Activated naive CD4-positive, alpha-beta T cell treated with anti-CD3 and anti-CD28 coated beads for 36 hours (primary cell): Measurements from ENCODE around the gene SLC25A19. TPM values are rescaled to one million over a fixed set of nuclear protein-coding genes. Genes with fewer than 3 reads are reported as not detected.

Experiments used
- CTCF ChIA-PET: fragments of 350-600 bp; sonication (Branson Sonifier 250); formaldehyde crosslinking; loops from one replicate; lab custom pipeline; 2021; ENCODE audit warnings: antibody characterized with exemption; lab: Charles Lee
- DNase-seq: peaks from one replicate; pipeline ENCODE4 v3.0.0-alpha.2; 2020
- H3K27ac Mint-ChIP-seq: one replicate; pipeline ENCODE4 v1.8.0; 2021; ENCODE audit warnings: mild to moderate bottlenecking, mixed read lengths
- H3K27me3 Mint-ChIP-seq: one replicate; pipeline ENCODE4 v1.8.0; 2021; ENCODE audit warnings: low read depth, mixed read lengths
- H3K36me3 Mint-ChIP-seq: one replicate; pipeline ENCODE4 v1.8.0; 2021; ENCODE audit warnings: low read depth, mixed read lengths
- H3K4me1 Mint-ChIP-seq: one replicate; pipeline ENCODE4 v1.8.0; 2021; ENCODE audit warnings: low read depth, mixed read lengths
- H3K4me3 Mint-ChIP-seq: one replicate; pipeline ENCODE4 v1.8.0; 2021; ENCODE audit warnings: mild to moderate bottlenecking, moderate library complexity, mixed read lengths
- H3K9me3 Mint-ChIP-seq: one replicate; pipeline ENCODE4 v1.8.0; 2021; ENCODE audit warnings: mixed read lengths
- intact Hi-C: fragments of 100-400 bp; cut with micrococcal nuclease; formaldehyde crosslinking; loops from one replicate; pipeline ENCODE4 v1.15.1; 2023
- total RNA-seq, 2 experiments: library from RNA; stranded (reverse); gene quantifications; one replicate each; pipeline ENCODE4 v1.2.3, GENCODE V29; 2021

SLC25A19 gene
- total RNA-seq, 2 experiments from 2014 or later: 47.5 to 48.4 TPM

GRCh38 chr17:75318615-75319222, 29.5 kb upstream of the SLC25A19 start:
- Mint-ChIP-seq H3K36me3 (peaks cover 29% of the 10 kb centered on the region), H3K9me3 (no peaks in the 10 kb centered on the region), H3K27me3 (no peaks in the 10 kb centered on the region), H3K4me3 (no peak overlapping the region), H3K27ac (peak overlapping the region; percentile 56), H3K4me1 (peaks cover 28% of the 10 kb centered on the region)
- CTCF ChIA-PET: no interaction called here
- intact Hi-C loops: no loop called here
- no peak for DNase-seq

GRCh38 chr17:75318211-75318610, 29.0 kb upstream of the SLC25A19 start:
- H3K27me3 Mint-ChIP-seq: no peaks in the 10 kb centered on the region
- peaks cover 26% of the 10 kb centered on the region for H3K36me3 Mint-ChIP-seq
- no peak overlapping the region for H3K4me3 Mint-ChIP-seq
- H3K9me3 Mint-ChIP-seq: no peaks in the 10 kb centered on the region
- intact Hi-C loops: no loop called here
- CTCF ChIA-PET: interaction anchor here (0.6 to 1.2 kb wide), 2 partner anchors 19 to 198 kb away, joined by 3 to 4 read pairs; partner anchors contain the start of gene TSEN54
- peaks cover 25% of the 10 kb centered on the region for H3K4me1 Mint-ChIP-seq
- no peak for DNase-seq
- H3K27ac Mint-ChIP-seq: peak overlapping the region; percentile 56

- DNase-seq: no peak
- Mint-ChIP-seq H3K27ac (peak overlapping the region; percentile 70), H3K9me3 (no peaks in the 10 kb centered on the region)
Observed at GRCh38 chr17:75317671-75318070, 28.4 kb upstream of the SLC25A19 start.

GRCh38 chr17:75316253-75316652, 27.0 kb upstream of the SLC25A19 start:
- H3K4me1 Mint-ChIP-seq: peaks cover 26% of the 10 kb centered on the region
- peak overlapping the region; percentile 83 for H3K27ac Mint-ChIP-seq
- CTCF ChIA-PET: interaction anchor here (0.9 to 1.5 kb wide), 5 partner anchors 10 to 90 kb away, joined by 3 to 8 read pairs (median 3); partner anchors contain the start of gene SLC25A19
- H3K36me3 Mint-ChIP-seq: peaks cover 13% of the 10 kb centered on the region
- H3K9me3 Mint-ChIP-seq: no peaks in the 10 kb centered on the region
- H3K4me3 Mint-ChIP-seq: no peak overlapping the region
- no peaks in the 10 kb centered on the region for H3K27me3 Mint-ChIP-seq
- no peak for DNase-seq
- intact Hi-C loops: loop anchor here (1.0 kb wide), 1 partner anchor 19 kb away; no protein-coding TSS in a partner anchor

More at GRCh38 chr17:75317671-75318070, 28.4 kb upstream of the SLC25A19 start:
- intact Hi-C loops: no loop called here
- Mint-ChIP-seq H3K4me1 (peaks cover 22% of the 10 kb centered on the region), H3K27me3 (no peaks in the 10 kb centered on the region), H3K4me3 (no peak overlapping the region), H3K36me3 (peaks cover 21% of the 10 kb centered on the region)
- CTCF ChIA-PET: interaction anchor here (0.6 to 1.2 kb wide), 2 partner anchors 18 to 199 kb away, joined by 3 to 4 read pairs; partner anchors contain the start of gene TSEN54

- CTCF ChIA-PET: interaction anchor here (0.9 to 1.5 kb wide), 5 partner anchors 11 to 90 kb away, joined by 3 to 8 read pairs (median 3); partner anchors contain the start of gene SLC25A19
- H3K27ac Mint-ChIP-seq: peak overlapping the region; percentile 83
- intact Hi-C loops: loop anchor here (1.0 kb wide), 1 partner anchor 18 kb away; no protein-coding TSS in a partner anchor
- H3K36me3 Mint-ChIP-seq: peaks cover 10% of the 10 kb centered on the region
- no peak overlapping the region for H3K4me3 Mint-ChIP-seq
- H3K9me3 Mint-ChIP-seq: no peaks in the 10 kb centered on the region
- H3K27me3 Mint-ChIP-seq: no peaks in the 10 kb centered on the region
- DNase-seq: peak; percentile 61
- H3K4me1 Mint-ChIP-seq: peaks cover 26% of the 10 kb centered on the region
Observed at GRCh38 chr17:75315541-75316243, 26.5 kb upstream of the SLC25A19 start.

GRCh38 chr17:75313941-75314551, 24.8 kb upstream of the SLC25A19 start:
- Mint-ChIP-seq H3K4me3 (no peak overlapping the region), H3K27ac (peak overlapping the region; percentile 22), H3K4me1 (peaks cover 26% of the 10 kb centered on the region), H3K9me3 (no peaks in the 10 kb centered on the region), H3K36me3 (peaks cover 2% of the 10 kb centered on the region), H3K27me3 (no peaks in the 10 kb centered on the region)
- DNase-seq: no peak
- intact Hi-C loops: no loop called here
- CTCF ChIA-PET: interaction anchor here (0.8 kb wide), 1 partner anchor 9 kb away, joined by 4 read pairs; no protein-coding TSS in a partner anchor

- Mint-ChIP-seq H3K9me3 (no peaks in the 10 kb centered on the region), H3K4me3 (no peak overlapping the region), H3K27ac (no peak overlapping the region), H3K36me3 (no peaks in the 10 kb centered on the region), H3K4me1 (peaks cover 9% of the 10 kb centered on the region), H3K27me3 (no peaks in the 10 kb centered on the region)
- intact Hi-C loops: no loop called here
- CTCF ChIA-PET: no interaction called here
- DNase-seq: no peak
Observed at GRCh38 chr17:75308732-75309629, 19.7 kb upstream of the SLC25A19 start.

GRCh38 chr17:75307957-75308731, 18.9 kb upstream of the SLC25A19 start:
- intact Hi-C loops: no loop called here
- CTCF ChIA-PET: interaction anchor here (0.7 kb wide), 1 partner anchor 10 kb away, joined by 3 read pairs; no protein-coding TSS in a partner anchor
- H3K27ac Mint-ChIP-seq: no peak overlapping the region
- no peak for DNase-seq
- H3K9me3 Mint-ChIP-seq: no peaks in the 10 kb centered on the region
- H3K4me3 Mint-ChIP-seq: no peak overlapping the region
- no peaks in the 10 kb centered on the region for H3K36me3 Mint-ChIP-seq
- H3K27me3 Mint-ChIP-seq: no peaks in the 10 kb centered on the region
- peaks cover 6% of the 10 kb centered on the region for H3K4me1 Mint-ChIP-seq

- Mint-ChIP-seq H3K27me3 (no peaks in the 10 kb centered on the region), H3K4me3 (no peak overlapping the region), H3K27ac (no peak overlapping the region), H3K9me3 (no peaks in the 10 kb centered on the region), H3K36me3 (no peaks in the 10 kb centered on the region), H3K4me1 (peaks cover 13% of the 10 kb centered on the region)
- intact Hi-C loops: no loop called here
- CTCF ChIA-PET: interaction anchor here (0.6 kb wide), 1 partner anchor 27 kb away, joined by 3 read pairs; no protein-coding TSS in a partner anchor
- no peak for DNase-seq
Observed at GRCh38 chr17:75301502-75302206, 12.4 kb upstream of the SLC25A19 start.

- CTCF ChIA-PET: no interaction called here
- Mint-ChIP-seq H3K27me3 (no peaks in the 10 kb centered on the region), H3K36me3 (no peaks in the 10 kb centered on the region), H3K4me1 (peaks cover 18% of the 10 kb centered on the region), H3K9me3 (no peaks in the 10 kb centered on the region), H3K4me3 (no peak overlapping the region), H3K27ac (no peak overlapping the region)
- intact Hi-C loops: no loop called here
- no peak for DNase-seq
Observed at GRCh38 chr17:75301049-75301448, 11.8 kb upstream of the SLC25A19 start.
